Activated naive CD4-positive, alpha-beta T cell treated with Interleukin-2 at 50 U/mL for 16 hours (primary cell): ENCODE results near the gene IDI1.

Experiments
- DNase-seq: peaks from one replicate; pipeline ENCODE4 v3.0.0-alpha.2; 2020

The IDI1 gene

DNA sequence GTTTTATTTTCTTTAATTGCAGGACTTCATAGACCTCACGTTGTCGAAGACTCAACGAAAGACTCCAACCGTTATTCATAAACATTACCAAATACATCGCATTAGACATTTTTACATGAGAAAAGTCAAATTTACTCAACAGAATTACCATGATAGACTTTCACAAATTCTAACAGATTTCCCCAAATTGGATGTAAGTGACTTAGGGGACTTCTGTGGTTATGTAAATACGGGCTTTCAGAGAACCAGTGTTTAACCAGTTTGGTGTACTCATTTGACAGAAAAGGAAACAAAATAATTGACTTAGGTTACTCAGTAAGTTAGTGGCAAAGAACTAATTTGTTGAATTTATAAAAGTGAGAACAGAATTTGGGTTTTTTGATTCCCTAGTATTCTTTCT lies 56.5 kb downstream of the IDI1 start:
- no peak for DNase-seq

GRCh38 chr10:990808-991207 lies 58.1 kb downstream of the IDI1 start:
- no peak for DNase-seq
